ENCODE measurements around the gene RBM28.

The RBM28 gene

DNA sequence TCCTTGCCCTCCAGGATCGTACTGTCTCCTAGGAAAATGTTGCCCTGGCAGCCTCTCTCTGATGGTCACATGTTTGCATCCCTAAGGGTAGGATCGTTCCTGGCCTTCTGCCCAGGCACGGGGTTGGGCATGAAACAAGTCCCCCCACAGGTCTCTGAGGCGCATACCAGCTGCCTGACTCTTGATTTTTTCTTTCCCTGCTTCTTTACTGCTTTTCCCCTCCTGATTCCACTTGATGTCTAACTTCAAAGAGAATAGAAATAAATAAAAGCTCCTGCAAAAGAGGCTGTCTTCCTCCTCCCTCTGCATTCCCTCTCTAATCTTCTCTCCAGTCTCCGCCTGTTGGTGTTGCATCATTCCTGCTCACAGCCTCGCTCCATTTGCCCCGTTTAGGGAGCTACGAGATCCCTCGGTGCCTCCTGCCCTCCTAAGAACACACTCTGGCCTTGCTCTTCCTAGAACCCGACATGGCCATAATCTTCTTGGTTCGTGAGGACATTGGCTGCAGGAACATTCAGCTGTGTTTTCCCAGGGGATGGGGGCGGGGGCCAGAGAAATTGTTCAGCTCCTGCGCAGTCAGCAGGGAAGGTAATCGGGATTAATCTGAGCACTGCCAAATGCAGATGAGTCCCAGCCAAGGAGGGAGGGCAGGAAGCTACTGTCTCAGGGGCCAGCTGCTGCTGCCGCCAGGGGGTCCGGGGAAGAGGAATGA, 76.7 kb downstream of the RBM28 start:
- TF ChIP-seq, protein P1, sequence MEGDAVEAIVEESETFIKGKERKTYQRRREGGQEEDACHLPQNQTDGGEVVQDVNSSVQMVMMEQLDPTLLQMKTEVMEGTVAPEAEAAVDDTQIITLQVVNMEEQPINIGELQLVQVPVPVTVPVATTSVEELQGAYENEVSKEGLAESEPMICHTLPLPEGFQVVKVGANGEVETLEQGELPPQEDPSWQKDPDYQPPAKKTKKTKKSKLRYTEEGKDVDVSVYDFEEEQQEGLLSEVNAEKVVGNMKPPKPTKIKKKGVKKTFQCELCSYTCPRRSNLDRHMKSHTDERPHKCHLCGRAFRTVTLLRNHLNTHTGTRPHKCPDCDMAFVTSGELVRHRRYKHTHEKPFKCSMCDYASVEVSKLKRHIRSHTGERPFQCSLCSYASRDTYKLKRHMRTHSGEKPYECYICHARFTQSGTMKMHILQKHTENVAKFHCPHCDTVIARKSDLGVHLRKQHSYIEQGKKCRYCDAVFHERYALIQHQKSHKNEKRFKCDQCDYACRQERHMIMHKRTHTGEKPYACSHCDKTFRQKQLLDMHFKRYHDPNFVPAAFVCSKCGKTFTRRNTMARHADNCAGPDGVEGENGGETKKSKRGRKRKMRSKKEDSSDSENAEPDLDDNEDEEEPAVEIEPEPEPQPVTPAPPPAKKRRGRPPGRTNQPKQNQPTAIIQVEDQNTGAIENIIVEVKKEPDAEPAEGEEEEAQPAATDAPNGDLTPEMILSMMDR (IDR thresholded peaks at IDR 0.05; ENCODE audit: extremely low read depth, insufficient read depth, missing control alignments) = no peak
- in situ Hi-C loops (cut with MboI; ENCODE audit: low pct_unique_long_range_greater_than_20kb, low sequenced_read_pairs, unreplicated experiment) = no loop called here
- no peak for DNase-seq (ENCODE audit: low spot score)

DNA sequence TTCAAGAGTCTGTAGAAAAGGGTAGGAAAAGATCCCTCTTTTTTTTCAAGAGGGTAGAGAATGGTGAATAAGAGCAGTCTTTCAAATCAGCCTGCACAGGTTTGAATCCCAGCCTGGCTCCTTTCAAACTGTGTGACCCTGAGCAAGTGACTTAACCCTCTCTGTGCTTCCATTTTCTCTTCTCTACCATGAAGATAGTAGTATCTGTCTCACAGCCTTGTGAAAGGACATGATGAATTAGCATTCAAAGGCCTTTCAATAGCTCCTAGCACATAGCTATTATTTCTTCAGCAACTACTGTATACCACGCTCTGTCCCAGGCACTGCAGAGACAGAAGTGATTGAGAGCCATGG, 77.2 kb downstream of the RBM28 start:
- in situ Hi-C loops (cut with MboI; ENCODE audit: low pct_unique_long_range_greater_than_20kb, low sequenced_read_pairs, unreplicated experiment) = no loop called here
- TF ChIP-seq, protein P1 (IDR thresholded peaks at IDR 0.05; ENCODE audit: extremely low read depth, insufficient read depth, missing control alignments) = no peak
- DNase-seq (ENCODE audit: low spot score) = no peak

DNA sequence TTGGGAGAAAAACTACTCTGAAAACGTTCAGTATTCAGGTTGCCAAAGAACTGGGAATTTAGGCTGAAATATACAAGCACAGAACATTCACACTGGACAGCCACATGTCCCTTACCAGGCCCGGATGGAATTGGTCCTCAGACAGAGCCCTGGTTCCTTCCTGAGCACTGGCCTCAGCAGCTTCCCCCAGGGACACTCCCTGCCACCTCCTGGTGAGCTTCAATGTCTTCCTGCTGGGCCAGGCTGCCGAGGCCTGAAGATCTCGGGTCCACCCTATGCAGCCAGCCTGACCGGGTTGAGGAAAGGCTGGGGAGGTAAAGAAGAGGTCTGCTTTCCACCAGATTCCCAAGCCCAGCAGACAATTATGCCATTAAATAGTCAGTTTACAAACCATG, 77.8 kb downstream of the RBM28 start:
- in situ Hi-C loops (cut with MboI; ENCODE audit: low pct_unique_long_range_greater_than_20kb, low sequenced_read_pairs, unreplicated experiment) = no loop called here
- TF ChIP-seq, protein P1 (IDR thresholded peaks at IDR 0.05; ENCODE audit: extremely low read depth, insufficient read depth, missing control alignments) = no peak
- DNase-seq (ENCODE audit: low spot score) = no peak

DNA sequence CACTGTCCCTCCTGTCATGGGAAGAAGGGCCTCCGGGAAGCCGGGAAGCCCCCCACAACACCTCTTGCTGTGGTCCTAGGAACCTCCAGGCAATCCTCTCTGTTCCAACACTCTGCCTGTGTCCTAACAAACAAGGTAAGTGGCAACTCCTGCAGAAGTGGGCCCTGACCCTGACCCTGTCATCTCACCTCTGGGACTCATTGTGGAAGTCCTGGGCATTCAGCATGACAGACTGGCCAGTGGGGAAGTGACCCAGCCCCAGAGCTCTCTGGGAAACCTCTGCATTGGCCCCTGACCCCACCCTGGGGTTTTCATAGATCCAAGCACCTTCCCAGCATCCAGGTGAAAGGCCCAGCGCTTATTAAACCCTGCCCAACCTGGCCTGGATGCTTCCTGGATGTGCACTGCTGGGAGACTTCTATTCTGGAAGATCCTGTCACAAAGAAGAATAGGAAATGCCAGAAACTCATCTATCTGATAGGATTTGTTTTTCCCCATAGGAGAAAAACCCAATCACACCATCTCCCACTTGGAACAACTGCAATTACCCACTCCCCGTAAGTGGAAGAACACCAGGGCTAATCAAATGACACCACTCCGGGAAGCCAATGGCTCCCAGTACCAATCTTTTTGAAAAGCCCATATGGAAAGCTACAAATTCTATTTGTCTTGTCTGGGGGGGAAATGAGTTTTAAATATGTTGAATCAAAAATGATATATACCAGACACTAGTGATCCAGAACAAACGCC, 78.4 kb downstream of the RBM28 start:
- TF ChIP-seq, protein P1 (IDR thresholded peaks at IDR 0.05; ENCODE audit: extremely low read depth, insufficient read depth, missing control alignments) = no peak
- in situ Hi-C loops (cut with MboI; ENCODE audit: low pct_unique_long_range_greater_than_20kb, low sequenced_read_pairs, unreplicated experiment) = no loop called here

DNA sequence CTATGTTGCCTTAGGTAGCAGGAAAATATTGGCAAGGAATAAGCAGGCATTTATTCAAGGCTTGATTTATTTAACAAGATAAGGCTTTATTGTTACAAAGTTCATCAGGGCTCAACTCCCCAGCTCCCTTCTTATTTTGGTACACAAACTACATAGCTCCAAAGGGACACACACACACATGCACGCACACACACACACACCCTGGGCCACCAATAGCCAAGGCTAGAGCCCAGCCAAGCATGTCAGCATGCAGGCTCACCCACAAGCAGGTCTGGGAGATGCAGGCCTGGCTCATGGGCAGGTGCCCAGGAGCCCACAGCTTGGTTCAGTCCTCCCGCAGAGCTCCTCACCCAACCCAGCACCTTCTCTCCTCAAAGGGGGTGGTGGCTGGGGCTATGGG, 79.2 kb downstream of the RBM28 start:
- in situ Hi-C loops (cut with MboI; ENCODE audit: low pct_unique_long_range_greater_than_20kb, low sequenced_read_pairs, unreplicated experiment) = no loop called here
- DNase-seq (ENCODE audit: low spot score) = no peak
- TF ChIP-seq, protein P1 (IDR thresholded peaks at IDR 0.05; ENCODE audit: extremely low read depth, insufficient read depth, missing control alignments) = no peak

More for the DNA sequence above, 78.4 kb downstream of the RBM28 start:
- no peak for DNase-seq (ENCODE audit: low spot score)

DNA sequence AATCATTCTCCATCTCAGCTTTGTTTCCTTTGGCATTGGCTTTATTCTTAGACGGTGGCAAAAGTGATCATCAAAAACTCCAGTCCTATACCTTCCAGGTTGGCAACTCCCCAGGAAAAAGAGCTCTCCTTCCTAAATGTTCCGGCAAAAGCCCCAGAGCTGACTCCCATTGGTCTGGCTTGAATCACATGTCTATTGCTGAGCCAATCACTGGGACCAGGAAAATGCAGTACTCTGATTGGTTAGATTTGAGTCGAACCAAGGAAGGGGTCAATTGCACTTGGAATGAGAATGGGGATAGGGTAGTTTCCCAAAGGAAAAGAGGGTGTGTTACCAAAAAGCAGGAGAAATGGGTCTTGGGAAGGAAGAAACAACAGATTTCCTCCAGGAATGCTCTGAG, 80.3 kb downstream of the RBM28 start:
- no peak for DNase-seq (ENCODE audit: low spot score)
- TF ChIP-seq, protein P1 (IDR thresholded peaks at IDR 0.05; ENCODE audit: extremely low read depth, insufficient read depth, missing control alignments) = no peak
- in situ Hi-C loops (cut with MboI; ENCODE audit: low pct_unique_long_range_greater_than_20kb, low sequenced_read_pairs, unreplicated experiment) = no loop called here
